ENCODE data around the gene AGT.
"Not testable (repeated sequence)": the region's sequence is repeated elsewhere in the genome, so short reads cannot be mapped to it uniquely, and the experiment has no call there.

The AGT gene

GRCh38 chr1:230721849-230722522, 8.1 kb upstream of the AGT start:
- H3K27me3 Mint-ChIP-seq, result peaks cover 19% of the 10 kb centered on the region
- not testable (repeated sequence) for H3K36me3 Mint-ChIP-seq (ENCODE audit: low read depth); DNase-seq; H3K4me1 Mint-ChIP-seq (ENCODE audit: low read depth); H3K9me3 Mint-ChIP-seq; H3K4me3 Mint-ChIP-seq; H3K27ac Mint-ChIP-seq

- Mint-ChIP-seq H3K27me3 (peaks cover 20% of the 10 kb centered on the region), H3K4me1 (ENCODE audit: low read depth) (no peaks in the 10 kb centered on the region), H3K4me3 (no peak overlapping the region), H3K9me3 (peaks cover 4% of the 10 kb centered on the region), H3K36me3 (ENCODE audit: low read depth) (no peaks in the 10 kb centered on the region), H3K27ac (no peak overlapping the region)
- DNase-seq, result no peak
These were observed 3.3 kb upstream of the AGT start for GRCh38 chr1:230717251-230717650.

GRCh38 chr1:230716453-230716852, 2.5 kb upstream of the AGT start:
- H3K27me3 Mint-ChIP-seq, result peaks cover 19% of the 10 kb centered on the region
- not testable (repeated sequence) for H3K27ac Mint-ChIP-seq; H3K4me1 Mint-ChIP-seq (ENCODE audit: low read depth); H3K4me3 Mint-ChIP-seq; DNase-seq; H3K9me3 Mint-ChIP-seq; H3K36me3 Mint-ChIP-seq (ENCODE audit: low read depth)

- DNase-seq, result no peak
These were observed 1.6 kb upstream of the AGT start for GRCh38 chr1:230715510-230715909.

GRCh38 chr1:230713547-230713914, 391 bp downstream of the AGT start:
- Mint-ChIP-seq H3K27me3 (peaks cover 17% of the 10 kb centered on the region), H3K36me3 (ENCODE audit: low read depth) (no peaks in the 10 kb centered on the region), H3K27ac (no peak overlapping the region), H3K4me1 (ENCODE audit: low read depth) (no peaks in the 10 kb centered on the region), H3K4me3 (no peak overlapping the region), H3K9me3 (peaks cover 4% of the 10 kb centered on the region)
- no peak for DNase-seq

More at GRCh38 chr1:230715510-230715909, 1.6 kb upstream of the AGT start:
- no peak overlapping the region for H3K4me3 Mint-ChIP-seq
- peaks cover 4% of the 10 kb centered on the region for H3K9me3 Mint-ChIP-seq
- H3K4me1 Mint-ChIP-seq (ENCODE audit: low read depth), result no peaks in the 10 kb centered on the region
- H3K27ac Mint-ChIP-seq, result no peak overlapping the region
- no peaks in the 10 kb centered on the region for H3K36me3 Mint-ChIP-seq (ENCODE audit: low read depth)
- H3K27me3 Mint-ChIP-seq, result peaks cover 13% of the 10 kb centered on the region

DNA sequence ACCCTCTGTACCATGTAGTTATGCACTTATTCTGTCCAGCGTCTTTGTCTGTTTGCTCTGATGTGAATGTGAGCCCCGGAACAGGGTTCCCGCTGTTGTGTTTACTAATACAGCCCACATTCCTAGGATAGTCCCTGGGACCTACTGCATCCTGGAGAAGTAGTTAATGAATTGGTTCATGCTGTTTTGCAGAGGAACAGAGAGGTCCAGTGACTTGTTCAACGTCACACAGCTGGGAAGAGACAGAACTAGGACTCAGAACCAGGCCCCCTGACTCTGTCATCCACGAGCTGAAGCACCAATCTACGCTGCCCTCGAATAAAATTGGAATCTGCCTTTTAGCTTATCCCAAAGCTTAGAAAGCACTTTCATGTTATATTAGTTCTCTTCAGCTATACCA, 784 bp downstream of the AGT start:
- no peak for DNase-seq
- H3K4me1 Mint-ChIP-seq (ENCODE audit: low read depth), result no peaks in the 10 kb centered on the region
- H3K36me3 Mint-ChIP-seq (ENCODE audit: low read depth), result no peaks in the 10 kb centered on the region
- H3K9me3 Mint-ChIP-seq, result peaks cover 4% of the 10 kb centered on the region
- H3K27ac Mint-ChIP-seq, result no peak overlapping the region
- H3K4me3 Mint-ChIP-seq, result no peak overlapping the region
- peaks cover 21% of the 10 kb centered on the region for H3K27me3 Mint-ChIP-seq

GRCh38 chr1:230712470-230712942, 1.4 kb downstream of the AGT start:
- H3K36me3 Mint-ChIP-seq (ENCODE audit: low read depth), result no peaks in the 10 kb centered on the region
- peaks cover 4% of the 10 kb centered on the region for H3K9me3 Mint-ChIP-seq
- DNase-seq, result no peak
- H3K4me3 Mint-ChIP-seq, result no peak overlapping the region
- no peaks in the 10 kb centered on the region for H3K4me1 Mint-ChIP-seq (ENCODE audit: low read depth)
- H3K27ac Mint-ChIP-seq, result no peak overlapping the region
- peaks cover 25% of the 10 kb centered on the region for H3K27me3 Mint-ChIP-seq

GRCh38 chr1:230711245-230711644, 2.7 kb downstream of the AGT start:
- no peaks in the 10 kb centered on the region for H3K9me3 Mint-ChIP-seq
- no peak for DNase-seq
- no peak overlapping the region for H3K27ac Mint-ChIP-seq
- H3K4me3 Mint-ChIP-seq, result no peak overlapping the region
- no peaks in the 10 kb centered on the region for H3K4me1 Mint-ChIP-seq (ENCODE audit: low read depth)
- H3K27me3 Mint-ChIP-seq, result peaks cover 28% of the 10 kb centered on the region
- H3K36me3 Mint-ChIP-seq (ENCODE audit: low read depth), result no peaks in the 10 kb centered on the region

- H3K4me1 Mint-ChIP-seq (ENCODE audit: low read depth), result no peaks in the 10 kb centered on the region
- H3K4me3 Mint-ChIP-seq, result no peak overlapping the region
- no peak for DNase-seq
- H3K36me3 Mint-ChIP-seq (ENCODE audit: low read depth), result no peaks in the 10 kb centered on the region
- no peaks in the 10 kb centered on the region for H3K9me3 Mint-ChIP-seq
- H3K27ac Mint-ChIP-seq, result no peak overlapping the region
- H3K27me3 Mint-ChIP-seq, result peaks cover 28% of the 10 kb centered on the region
These were observed 3.4 kb downstream of the AGT start for GRCh38 chr1:230710543-230710904.

- H3K9me3 Mint-ChIP-seq, result no peaks in the 10 kb centered on the region
- DNase-seq, result no peak
- H3K36me3 Mint-ChIP-seq (ENCODE audit: low read depth), result no peaks in the 10 kb centered on the region
- peaks cover 28% of the 10 kb centered on the region for H3K27me3 Mint-ChIP-seq
- H3K4me3 Mint-ChIP-seq, result no peak overlapping the region
- no peak overlapping the region for H3K27ac Mint-ChIP-seq
- H3K4me1 Mint-ChIP-seq (ENCODE audit: low read depth), result no peaks in the 10 kb centered on the region
These were observed 4.0 kb downstream of the AGT start for GRCh38 chr1:230709619-230710542.

- H3K4me1 Mint-ChIP-seq (ENCODE audit: low read depth), result no peaks in the 10 kb centered on the region
- H3K9me3 Mint-ChIP-seq, result no peaks in the 10 kb centered on the region
- H3K27me3 Mint-ChIP-seq, result peaks cover 24% of the 10 kb centered on the region
- no peak overlapping the region for H3K27ac Mint-ChIP-seq
- DNase-seq, result no peak
- no peak overlapping the region for H3K4me3 Mint-ChIP-seq
- H3K36me3 Mint-ChIP-seq (ENCODE audit: low read depth), result no peaks in the 10 kb centered on the region
These were observed 5.0 kb downstream of the AGT start for GRCh38 chr1:230708631-230709580.

- H3K27ac Mint-ChIP-seq, result no peak overlapping the region
These were observed 5.9 kb downstream of the AGT start for GRCh38 chr1:230707732-230708630.

DNA sequence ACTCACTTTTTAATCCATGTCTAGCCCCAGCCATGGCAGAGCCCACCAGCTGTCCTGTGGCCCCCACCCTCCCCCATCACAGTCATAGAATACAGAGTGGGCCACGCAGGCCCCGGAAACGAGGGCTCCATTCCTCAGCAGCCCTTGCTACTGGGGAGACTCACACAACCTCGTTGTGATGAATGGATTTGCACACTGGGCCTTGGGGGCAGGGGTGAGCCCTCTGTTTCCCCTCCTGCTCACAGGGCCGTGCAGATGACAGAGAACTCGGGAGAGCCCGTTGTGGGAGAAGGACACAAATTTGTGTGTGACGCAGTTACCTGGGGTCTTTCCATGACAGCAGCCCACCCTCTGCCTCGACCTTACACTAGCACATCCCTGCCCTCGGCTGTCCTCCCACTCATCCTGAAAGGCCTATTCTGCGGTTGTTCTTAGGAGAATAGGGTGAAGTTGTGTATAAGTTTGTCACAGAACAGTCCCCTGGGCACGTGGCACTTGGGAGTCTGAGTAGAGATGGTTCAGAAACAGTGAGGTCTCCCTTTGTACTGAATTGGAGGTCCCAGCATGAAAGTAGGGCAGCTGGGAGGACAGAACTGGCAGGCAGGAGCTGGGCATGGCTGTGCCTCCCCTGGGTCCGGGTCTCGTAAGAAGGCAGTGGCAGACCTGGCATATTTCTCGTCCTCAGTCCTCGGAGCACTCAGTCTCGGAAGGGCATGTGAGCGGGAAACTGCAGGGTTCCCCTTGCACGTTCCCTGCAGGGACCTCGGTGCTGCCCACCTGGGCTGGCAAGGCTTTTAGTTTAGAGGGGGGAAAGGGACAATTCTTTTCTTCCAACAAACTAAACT, 6.8 kb downstream of the AGT start:
- no peak overlapping the region for H3K4me3 Mint-ChIP-seq

More at GRCh38 chr1:230707732-230708630, 5.9 kb downstream of the AGT start:
- Mint-ChIP-seq H3K4me3 (no peak overlapping the region), H3K4me1 (ENCODE audit: low read depth) (no peaks in the 10 kb centered on the region), H3K9me3 (no peaks in the 10 kb centered on the region), H3K27me3 (peaks cover 21% of the 10 kb centered on the region), H3K36me3 (ENCODE audit: low read depth) (no peaks in the 10 kb centered on the region)
- DNase-seq, result no peak

More for the DNA sequence above, 6.8 kb downstream of the AGT start:
- Mint-ChIP-seq H3K36me3 (ENCODE audit: low read depth) (no peaks in the 10 kb centered on the region), H3K4me1 (ENCODE audit: low read depth) (no peaks in the 10 kb centered on the region), H3K9me3 (no peaks in the 10 kb centered on the region), H3K27ac (no peak overlapping the region), H3K27me3 (peaks cover 21% of the 10 kb centered on the region)
- DNase-seq, result no peak

Measured in activated T-cell treated with anti-CD3 and anti-CD28 coated beads, Interleukin-2, amount 50 U/mL, for 24 hours (primary cell).